GM21737 (cell line): Measurements from ENCODE around the gene PCGF3.
"Not testable (repeated sequence)": the region's sequence is repeated elsewhere in the genome, so short reads cannot be mapped to it uniquely, and the experiment has no call there.

Source experiments
- ATAC-seq: cut with Tn5 transposase; IDR thresholded peaks from one replicate; pipeline ENCODE4 v1.9.1; 2021; ENCODE audit warnings: mild to moderate bottlenecking, moderate library complexity; ENCODE audit not compliant: unreplicated experiment

The PCGF3 gene

DNA sequence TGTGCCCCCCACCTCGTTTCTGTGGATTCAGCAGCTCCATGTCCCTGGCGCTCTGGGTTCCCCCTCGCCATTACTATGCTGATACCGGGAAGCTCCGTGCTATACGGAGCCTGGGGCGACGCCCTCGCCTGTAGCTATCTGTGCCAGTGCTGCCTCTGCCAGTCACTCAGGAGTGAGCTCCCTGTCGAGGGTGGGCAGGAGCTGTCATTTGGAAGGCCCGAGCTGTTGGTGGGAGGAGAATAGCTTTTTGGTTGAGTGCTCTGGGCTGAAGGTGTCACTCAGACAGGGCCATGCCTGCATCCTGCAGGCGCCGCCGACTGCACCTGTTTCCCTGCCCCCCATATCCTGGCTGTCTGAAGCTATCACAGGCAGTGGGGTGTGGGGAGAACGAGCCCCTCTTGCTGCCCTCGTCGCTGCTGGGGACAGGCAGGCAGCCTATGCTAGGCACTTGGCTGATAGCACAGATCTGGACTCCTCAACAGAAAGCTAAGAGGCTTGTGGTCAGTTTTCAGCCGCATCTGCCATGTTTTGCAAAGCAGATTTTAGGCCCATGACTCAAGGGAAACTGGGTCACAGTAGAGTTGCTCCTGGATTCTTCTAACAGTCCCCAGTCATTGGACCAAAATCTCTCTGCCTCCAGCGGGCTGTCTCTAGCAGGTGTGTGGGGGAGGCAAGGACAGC, 88.4 kb downstream of the PCGF3 start:
- no peak for ATAC-seq

DNA sequence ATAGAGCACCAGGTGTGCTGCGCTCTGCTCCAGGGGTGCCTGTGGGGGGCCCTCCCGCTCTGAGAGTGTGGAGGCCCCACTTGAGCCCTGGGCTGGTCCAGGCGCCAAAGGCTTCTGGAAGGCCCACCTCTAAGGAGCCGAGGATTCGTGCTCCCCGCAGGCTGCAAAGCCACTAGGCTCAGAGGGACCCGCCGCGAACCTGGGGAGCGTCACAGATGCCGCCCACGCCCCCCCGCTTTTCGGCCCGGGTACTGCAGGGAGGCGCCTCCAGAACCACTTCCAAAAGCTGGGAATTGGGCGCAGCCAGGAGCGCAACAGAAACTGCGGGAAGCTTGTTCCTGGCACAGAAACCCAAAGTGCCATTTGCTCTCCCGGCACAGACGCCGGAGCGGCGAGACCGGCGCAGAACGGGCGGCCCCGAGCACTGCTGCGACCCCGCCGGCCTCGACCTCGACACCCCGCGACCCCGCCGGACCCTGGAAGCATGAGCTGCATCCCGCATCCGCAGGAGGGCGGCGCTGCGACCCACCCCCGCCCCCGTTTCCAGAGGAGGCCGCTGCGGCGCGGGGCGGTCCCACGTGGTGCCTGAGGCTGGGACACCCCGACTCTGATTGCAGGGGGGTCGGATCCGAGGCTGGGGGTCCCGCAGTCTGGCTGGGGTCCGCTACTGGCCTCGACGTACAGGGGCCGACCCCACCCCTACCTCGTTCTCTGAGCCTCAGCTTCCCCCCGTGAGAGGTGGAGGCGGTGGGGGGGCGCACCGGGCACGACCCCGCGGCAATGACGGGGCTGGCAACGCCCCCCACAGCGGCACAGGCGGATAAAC, 89.5 kb downstream of the PCGF3 start:
- no peak for ATAC-seq

DNA sequence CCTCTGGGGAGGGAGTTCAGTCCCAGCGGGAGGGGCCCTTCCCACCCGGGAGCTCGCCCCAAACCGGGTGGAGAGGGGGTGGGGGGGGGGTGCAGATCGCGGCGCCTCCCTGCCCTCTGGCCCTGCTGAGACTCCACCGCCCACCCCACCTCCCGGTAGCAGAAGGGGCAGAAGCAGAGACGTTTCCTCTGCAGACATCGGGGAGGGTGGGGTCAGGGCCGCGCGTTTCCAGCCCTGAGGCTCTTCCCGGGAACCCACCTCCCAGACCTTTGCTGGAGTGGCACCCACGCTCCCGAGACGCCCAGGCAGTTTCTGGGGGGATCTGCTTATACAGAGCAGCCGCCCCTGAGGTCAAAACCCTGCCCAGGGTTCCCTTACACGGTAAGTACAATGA, 90.1 kb downstream of the PCGF3 start:
- no peak for ATAC-seq

DNA sequence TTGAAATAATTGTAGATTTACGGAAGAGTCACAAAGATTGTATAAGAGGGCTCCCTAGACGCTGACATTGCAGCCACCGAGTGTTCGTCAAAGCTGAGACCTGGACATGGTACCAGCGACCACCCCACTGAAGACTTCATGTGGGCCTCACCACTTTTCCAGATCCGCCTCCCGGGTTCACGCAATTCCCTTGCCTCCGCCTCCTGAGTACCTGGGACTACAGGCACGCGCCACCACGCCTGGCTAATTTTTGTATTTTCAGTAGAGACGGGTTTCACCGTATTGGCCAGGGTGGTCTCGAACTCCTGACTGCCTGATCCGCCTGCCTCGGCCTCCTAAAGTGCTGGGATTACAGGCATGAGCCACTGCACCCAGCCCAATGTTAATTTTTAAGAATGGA, 90.6 kb downstream of the PCGF3 start:
- no peak for ATAC-seq

DNA sequence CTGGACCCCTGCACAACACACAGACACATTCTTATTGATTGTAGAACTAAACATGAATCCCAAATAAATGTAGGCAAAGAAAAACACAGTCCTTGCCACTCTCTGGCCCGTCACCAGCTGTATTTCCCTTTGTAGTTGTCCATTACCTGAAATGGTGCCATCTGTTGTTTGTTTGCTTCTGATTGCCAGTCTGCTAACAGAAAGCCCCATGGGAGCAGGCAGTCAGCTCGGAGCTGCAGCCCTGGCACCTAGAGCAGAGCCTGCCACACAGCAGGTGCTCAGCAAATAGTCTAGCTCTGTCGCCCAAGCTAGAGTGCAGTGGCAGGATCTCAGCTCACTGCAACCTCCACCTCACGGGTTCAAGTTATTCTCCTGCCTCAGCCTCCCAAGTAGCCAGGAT, 91.4 kb downstream of the PCGF3 start:
- no peak for ATAC-seq

DNA sequence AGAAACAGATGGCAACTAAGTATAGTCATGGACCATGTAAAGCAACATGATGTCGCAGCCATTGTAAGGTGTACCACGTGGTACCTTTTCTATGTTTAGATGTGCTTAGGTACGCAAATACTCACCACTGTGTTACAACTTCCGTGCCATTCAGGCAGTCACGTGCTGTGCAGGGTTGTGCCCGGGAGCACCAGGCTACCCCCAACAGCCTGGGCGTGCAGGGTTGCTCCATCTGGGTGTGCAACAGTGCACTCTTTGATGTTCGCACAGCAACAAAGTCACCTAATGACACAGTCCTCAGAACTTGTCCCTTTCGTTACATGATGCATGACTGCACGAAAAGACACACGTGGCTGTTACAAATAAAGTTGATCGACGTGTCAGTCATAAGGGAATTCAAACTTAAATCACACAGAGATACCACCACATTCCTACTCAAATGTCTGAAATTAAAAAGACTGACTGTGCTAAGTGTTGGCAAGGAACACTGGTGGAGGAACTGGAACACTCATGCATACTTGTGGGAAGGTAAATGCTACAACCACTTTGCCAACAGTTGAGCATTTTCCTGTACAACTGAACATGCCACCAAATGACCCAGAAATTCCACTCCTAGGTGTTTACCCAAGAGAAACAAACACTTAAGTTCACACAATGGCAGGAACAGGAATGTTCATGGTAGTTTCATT, 95.9 kb downstream of the PCGF3 start:
- ATAC-seq = no peak

DNA sequence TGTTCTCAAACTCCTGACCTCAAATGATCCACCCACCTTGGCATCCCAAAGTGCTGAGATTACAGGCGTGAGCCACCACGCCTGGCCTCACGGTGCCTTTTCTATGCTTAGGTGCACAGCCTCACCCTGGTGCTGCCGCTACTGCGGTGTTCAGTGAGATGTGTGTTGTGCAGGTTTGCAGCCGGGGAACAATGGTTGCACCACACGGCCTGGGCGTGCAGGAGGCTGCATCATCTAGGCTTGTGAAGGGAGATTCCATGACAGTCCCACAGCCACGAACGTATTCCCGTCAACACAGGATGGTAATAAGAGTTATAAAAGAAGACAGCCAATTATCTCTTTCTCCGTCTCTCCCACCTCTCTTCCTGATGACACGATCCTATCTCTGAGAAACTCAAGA, 98.3 kb downstream of the PCGF3 start:
- no peak for ATAC-seq

DNA sequence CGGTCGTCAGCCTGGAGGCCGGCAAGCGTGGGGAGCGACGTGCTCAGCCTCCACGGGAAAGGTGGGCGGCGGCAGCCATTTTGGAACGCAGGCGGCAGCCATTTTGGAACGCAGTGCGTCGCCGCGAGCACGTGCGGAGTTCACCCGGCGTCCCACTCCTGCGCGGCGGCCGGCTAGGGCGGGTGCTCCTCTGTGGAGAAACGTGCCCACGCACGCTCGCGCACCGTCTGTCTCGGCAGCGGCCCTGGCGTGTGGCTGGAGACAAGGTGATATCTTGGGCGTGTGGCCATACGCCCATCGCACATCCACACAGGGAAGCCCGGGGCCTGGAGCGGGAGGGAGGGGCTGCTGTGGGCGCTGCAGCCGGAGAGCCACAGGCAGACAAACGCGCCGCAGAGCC, 99.2 kb downstream of the PCGF3 start:
- ATAC-seq = no peak

DNA sequence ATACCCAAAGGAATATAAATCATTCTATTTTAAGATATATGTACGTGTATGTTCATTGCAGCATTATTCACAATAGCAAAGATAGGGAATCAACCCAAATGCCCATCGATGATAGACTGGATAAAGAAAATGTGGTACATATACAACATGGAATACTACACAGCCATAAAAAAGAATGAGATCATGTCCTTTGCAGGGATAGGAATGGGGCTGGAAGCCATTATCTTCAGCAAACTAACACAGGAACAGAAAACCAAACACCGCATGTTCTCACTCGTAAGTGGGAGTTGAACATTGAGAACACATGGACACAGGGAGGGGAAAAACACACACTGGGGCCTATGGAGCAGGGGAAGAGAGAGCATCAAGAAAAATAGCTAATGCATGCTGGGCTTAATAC, 101.3 kb downstream of the PCGF3 start:
- not testable (repeated sequence) for ATAC-seq

DNA sequence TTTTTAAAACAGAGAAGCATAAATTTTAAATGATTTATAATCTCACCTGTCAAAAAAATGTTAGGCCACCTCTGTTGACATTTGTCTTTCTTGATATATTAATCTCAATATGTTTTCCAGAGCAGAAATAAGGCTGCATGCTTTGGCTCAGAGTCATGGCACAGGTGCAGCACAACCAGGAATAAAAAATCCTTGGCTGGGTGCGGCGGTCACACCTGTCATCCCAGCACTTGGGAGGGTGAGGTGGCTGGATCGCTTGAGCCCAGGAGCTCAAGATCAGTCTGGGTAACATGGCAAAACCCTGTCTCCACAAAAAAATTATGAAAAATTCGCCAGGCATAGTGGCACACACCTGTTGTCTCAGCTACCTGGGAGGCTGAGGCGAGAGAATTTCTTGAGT, 102.2 kb downstream of the PCGF3 start:
- no peak for ATAC-seq

DNA sequence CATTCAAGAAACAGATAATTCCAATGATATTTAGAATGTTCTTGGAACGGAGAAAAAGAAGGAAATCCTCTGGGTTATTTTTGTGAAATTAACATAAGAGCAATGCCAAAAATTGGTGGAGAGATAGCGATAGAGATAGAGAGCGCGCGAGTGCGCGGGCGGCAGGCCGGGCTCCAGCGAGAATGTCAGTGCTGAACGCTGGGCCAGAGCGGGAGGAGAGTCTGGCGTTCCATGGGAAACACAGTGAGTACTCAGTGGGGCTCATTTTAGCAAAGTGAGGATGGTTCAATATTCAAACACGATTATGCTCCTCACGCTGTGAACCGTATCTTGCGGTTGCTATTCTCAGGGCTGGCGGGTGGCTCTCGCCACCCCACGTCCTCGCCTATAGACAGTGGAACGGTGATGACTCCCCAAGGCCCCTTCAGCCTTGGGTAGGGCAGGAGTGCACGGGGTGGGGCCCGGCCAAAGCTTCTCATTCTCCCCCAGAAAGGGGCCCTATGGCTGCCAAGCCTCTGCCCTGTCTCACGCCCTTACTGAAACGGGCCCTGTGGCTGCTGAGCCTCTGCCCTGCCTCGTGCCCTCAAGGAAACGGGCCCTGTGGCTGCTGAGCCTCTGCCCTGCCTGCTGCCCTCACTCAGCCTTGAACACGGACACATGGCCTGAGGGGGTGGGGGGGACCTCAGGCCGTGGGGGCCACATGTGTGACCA, 103.4 kb downstream of the PCGF3 start:
- no peak for ATAC-seq

DNA sequence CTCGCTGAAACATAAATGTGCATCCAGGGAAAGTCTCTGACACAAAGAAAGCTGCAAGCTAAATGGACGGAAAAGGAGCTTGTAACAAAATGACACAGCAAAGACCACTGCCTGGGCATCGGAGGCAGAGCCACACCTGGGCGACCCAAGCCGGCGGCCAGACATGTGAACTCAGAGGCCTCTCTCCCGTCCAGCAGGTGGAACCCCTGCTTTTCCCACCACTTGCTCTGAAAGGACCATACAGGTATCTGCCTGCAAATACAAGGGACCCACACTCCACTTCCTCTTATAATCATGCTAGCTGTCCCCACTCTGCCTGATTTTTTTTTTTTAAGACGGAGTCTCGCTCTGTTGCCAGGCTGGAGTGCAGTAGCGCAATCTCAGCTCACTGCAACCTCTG, 108.3 kb downstream of the PCGF3 start:
- no peak for ATAC-seq

DNA sequence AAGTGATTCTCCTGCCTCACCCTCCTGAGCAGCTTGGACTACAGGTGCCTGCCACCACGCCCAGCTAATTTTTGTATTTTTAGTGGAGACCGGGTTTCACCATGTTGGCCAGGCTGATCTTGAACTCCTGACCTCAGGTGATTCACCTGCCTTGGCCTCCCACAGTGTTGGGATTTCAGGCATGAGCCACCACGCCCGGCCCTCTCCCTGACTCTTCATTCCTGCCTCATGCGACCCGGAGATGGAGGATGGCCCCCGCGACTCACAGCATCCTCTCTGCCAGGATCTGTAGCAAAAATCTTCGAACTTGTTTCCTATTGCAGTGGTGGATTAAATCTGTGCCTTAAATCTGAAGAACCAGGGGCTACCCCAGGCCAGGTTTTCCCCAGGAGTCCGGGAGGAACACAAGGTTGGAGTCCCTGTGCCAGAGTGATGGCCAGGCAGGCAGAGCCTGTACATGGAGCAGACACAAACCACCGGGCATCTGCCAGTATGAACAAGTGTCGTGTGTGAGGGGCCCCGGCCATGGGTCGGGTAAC, 108.7 kb downstream of the PCGF3 start:
- ATAC-seq = no peak

DNA sequence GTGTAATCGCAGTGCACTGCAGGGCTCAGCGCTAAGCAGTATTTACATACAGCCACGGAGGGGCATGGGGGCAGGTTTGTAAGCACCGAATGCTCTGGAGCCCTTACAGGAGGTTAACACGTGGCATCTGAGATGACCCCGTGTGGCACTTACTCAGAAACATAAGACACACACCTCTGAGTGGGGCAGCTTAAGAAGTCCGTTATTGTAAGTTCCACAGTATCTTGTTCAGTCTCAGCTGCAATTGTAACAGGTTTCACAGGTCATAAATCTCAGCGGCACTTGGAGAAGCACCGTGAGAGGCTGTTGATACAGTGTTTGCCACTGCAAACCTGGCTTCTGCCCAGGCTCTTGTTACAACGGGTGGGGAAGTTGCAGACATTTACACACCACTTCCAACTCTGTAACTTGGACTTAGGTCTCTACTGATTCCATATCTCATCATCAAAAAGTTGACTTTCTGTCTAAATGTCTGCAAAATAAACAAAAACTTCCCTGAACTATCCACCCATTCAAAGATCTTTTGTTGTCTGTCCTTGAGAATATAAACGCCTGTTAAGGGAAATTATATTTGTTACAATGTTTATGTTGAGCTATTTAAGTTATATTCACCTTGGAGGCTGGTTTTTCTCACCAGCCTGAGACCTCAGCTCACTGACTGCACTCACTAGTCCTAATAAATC, 110.0 kb downstream of the PCGF3 start:
- ATAC-seq = no peak

DNA sequence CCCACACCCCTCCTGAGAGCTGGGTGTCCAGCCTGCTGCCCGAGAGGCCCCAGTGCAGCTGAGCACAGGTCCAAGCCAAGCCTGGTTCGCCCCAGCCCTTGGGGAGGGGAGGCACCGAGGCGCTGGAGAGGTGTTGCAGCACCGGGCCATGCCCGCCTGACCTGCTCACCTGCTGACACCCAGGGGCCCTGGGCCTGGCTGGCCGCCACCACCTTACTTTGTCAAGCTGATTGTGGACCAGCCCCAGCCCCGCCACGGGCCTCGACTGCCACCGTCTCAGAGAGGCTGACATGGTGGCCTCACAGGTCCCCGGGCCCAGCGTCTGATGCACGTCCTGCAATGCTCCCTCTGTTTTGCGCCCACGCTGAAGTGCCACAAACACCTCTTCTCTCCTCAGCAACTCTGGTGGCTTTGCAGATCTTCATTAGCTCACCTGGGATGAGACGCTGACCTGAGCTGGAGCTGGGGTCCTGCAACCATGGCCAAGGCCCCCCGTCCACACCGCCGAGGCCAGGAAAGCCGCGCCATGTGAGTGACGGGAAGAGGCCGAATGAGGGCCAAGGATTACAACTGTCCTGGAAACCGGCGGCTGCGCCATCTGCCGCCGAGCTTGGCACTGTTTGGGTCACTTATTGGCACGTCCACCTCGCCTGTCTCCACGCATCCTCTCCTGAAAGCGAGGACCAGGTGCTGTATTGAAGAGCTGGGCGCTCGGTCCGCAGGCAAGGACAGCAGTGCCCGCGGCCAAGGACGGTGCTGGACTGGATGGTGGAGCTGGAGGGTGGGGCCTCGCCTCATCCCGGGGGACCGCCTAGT, 112.7 kb downstream of the PCGF3 start:
- no peak for ATAC-seq

DNA sequence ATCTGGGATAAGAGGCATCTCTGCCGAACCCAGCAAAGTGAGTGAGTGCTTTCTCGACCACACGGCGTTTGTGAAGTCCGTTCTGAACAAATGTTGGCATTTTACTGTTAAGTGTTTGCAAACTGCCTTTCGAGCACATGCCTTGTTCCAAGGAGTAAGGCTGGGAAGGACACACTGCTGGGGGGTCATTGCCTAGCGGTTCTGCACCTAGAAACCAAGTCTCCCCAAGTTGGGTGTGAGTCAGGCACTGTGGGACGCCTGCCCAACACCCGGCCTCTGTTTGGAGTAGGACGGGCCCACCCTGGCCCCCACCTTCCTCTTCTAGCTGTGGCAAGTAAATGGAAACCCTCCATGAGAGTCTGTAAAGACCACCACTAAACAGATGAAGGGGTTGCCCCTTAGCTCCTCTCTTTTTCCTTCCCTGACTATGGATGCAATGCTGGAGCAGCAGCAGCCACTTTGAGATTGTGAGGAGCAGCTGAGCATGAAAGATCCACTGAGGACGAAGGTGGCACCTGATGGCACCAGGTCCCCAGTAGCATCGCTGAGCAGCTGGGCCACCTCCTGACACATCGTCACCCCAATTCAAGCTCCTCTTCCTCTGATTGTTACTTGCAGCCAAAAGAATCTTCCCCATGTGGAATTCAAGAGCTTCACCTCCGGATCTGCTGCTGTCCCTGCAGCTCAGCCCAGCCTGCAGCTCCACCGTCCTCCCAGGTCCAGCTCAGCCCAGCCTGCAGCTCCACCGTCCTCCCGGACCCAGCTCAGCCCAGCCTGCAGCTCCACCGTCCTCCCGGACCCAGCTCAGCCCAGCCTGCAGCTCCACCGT, 114.0 kb downstream of the PCGF3 start:
- no peak for ATAC-seq
